Measurements from ENCODE around the gene NEK10.

Gene NEK10

GRCh38 chr3:27384191-27384590 is 15.0 kb upstream of the NEK10 start:
- DNase-seq (ENCODE audit: extremely low read depth, low read depth) = no peak
- no peak for TF ChIP-seq CTCF (IDR thresholded peaks at IDR 0.05; ENCODE audit: low read depth, low read length)

GRCh38 chr3:27380433-27381357 is 11.5 kb upstream of the NEK10 start:
- no peak for DNase-seq (ENCODE audit: extremely low read depth, low read depth)
- TF ChIP-seq CTCF (IDR thresholded peaks at IDR 0.05; ENCODE audit: low read depth, low read length) = no peak

- DNase-seq (ENCODE audit: extremely low read depth, low read depth) = no peak
- no peak for TF ChIP-seq CTCF (IDR thresholded peaks at IDR 0.05; ENCODE audit: low read depth, low read length)
These were observed 9.1 kb upstream of the NEK10 start for GRCh38 chr3:27378331-27378730.

- TF ChIP-seq CTCF (IDR thresholded peaks at IDR 0.05; ENCODE audit: low read depth, low read length) = no peak
- no peak for DNase-seq (ENCODE audit: extremely low read depth, low read depth)
These were observed 7.1 kb upstream of the NEK10 start for GRCh38 chr3:27376109-27376772.

GRCh38 chr3:27366062-27366591 is 3.1 kb downstream of the NEK10 start:
- TF ChIP-seq CTCF (IDR thresholded peaks at IDR 0.05; ENCODE audit: low read depth, low read length) = no peak
- DNase-seq (ENCODE audit: extremely low read depth, low read depth) = no peak

GRCh38 chr3:27360113-27361078 is 8.8 kb downstream of the NEK10 start:
- DNase-seq (ENCODE audit: extremely low read depth, low read depth) = no peak
- TF ChIP-seq CTCF (IDR thresholded peaks at IDR 0.05; ENCODE audit: low read depth, low read length) = no peak

Data from AG09319 (cell line).